SK-N-SH (cell line): ENCODE measurements around the gene GSG1L.

Source experiments
- CTCF ChIP-seq: fragments of 200-600 bp; sonication (generic); IDR thresholded peaks from 2 replicates; pipeline ENCODE4 v1.6.1; 2017; ENCODE audit warnings: antibody characterized with exemption, mild to moderate bottlenecking, moderate library complexity
- REST ChIP-seq: IDR thresholded peaks from 2 replicates; pipeline ENCODE4 v1.6.1; 2012; ENCODE audit warnings: mild to moderate bottlenecking, low read depth, low read length, moderate library complexity

- TF ChIP-seq REST (no peak), CTCF (no peak)
Observed at GRCh38 chr16:27894386-27894785, 169.1 kb downstream of the GSG1L start.
